ENCODE measurements around the gene AKR1C8.

DNA sequence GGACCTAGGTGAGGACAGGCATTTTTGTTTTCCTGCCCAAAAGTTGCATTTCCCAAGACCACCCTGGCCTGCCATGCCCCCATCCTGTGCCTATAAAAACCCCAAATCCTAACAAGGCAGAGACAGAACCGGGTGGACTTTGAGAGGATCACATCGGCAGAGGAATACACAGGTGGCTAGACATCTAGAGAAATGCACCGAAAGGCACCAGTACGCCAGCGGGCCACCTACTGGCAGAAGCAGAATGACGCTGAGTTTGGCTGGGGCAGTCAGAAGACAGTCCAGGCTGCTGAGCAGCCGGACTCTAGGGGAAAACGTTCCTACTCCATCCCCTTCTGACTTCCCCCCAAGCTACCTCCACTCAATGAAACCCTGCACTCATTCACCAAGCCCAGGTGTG is 14.4 kb upstream of the AKR1C8 start:
- TF ChIP-seq, protein P1, sequence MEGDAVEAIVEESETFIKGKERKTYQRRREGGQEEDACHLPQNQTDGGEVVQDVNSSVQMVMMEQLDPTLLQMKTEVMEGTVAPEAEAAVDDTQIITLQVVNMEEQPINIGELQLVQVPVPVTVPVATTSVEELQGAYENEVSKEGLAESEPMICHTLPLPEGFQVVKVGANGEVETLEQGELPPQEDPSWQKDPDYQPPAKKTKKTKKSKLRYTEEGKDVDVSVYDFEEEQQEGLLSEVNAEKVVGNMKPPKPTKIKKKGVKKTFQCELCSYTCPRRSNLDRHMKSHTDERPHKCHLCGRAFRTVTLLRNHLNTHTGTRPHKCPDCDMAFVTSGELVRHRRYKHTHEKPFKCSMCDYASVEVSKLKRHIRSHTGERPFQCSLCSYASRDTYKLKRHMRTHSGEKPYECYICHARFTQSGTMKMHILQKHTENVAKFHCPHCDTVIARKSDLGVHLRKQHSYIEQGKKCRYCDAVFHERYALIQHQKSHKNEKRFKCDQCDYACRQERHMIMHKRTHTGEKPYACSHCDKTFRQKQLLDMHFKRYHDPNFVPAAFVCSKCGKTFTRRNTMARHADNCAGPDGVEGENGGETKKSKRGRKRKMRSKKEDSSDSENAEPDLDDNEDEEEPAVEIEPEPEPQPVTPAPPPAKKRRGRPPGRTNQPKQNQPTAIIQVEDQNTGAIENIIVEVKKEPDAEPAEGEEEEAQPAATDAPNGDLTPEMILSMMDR (IDR thresholded peaks at IDR 0.05; ENCODE audit: insufficient read depth, low read depth, low read length), result no peak
- no peak for TF ChIP-seq EZH2 (IDR thresholded peaks at IDR 0.05; ENCODE audit: insufficient read depth, low read length)
